A204.1 (cell line): ENCODE data around the gene IFNL1.
"Not testable (repeated sequence)": the region's sequence is repeated elsewhere in the genome, so short reads cannot be mapped to it uniquely, and the experiment has no call there.

Experiments used
- FAIRE-seq: peaks from 2 replicates; lab custom pipeline; 2012; peaks lifted over from hg19 to GRCh38; lab: Jason Lieb, UNC

Gene IFNL1

DNA sequence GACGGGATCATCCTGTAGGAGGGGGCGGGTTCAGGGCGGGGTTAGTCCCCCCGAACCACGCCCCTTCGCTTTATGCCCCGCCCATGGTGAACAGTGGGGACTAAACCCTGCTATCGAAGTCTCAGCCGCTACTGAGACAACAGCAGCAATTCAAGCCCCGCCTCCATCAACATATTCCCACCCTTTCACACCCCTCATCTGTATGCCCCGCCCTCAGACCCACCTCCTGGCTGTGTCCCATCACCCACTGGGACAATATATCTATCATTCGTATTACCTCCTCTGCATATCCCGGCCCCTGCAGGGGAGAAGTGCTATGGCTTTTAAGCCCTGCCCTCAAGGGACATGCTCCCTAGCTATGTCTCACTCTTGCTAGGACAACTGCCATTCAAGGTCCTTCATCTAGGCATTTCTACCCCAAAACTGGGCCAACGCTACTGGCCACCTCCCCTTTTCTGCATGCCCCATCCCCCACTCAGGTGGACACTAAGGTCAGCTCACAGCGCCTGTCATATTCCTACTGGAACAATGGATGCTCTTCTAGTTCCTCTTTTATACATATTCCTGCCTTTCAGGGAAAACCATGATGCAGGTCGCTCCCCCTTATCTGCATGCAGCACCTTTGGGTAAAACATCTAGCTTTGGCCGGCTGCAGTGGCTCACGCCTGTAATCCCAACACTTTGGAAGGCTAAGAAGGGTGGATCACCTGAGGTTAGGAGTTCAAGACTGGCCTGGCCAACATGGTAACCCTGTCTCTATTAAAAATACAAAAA lies 12.5 kb downstream of the IFNL1 start:
- no peak for FAIRE-seq

DNA sequence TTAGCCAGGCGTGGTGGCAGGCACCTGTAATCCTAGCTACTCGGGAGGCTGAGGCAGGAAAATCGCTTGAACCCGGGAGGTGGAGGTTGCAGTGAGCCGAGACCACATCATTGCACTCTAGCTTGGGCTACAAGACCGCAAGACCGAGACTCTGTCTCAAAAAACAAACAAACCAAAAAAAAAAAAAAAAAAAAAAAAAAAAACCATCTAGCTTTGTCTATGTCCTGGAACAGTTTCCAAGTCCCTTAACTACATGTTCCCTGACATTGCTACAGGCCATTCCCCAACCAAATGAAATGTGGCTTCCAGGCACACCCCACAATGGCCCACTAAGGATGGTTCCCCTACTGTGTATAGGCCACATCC lies 13.1 kb downstream of the IFNL1 start:
- not testable (repeated sequence) for FAIRE-seq

DNA sequence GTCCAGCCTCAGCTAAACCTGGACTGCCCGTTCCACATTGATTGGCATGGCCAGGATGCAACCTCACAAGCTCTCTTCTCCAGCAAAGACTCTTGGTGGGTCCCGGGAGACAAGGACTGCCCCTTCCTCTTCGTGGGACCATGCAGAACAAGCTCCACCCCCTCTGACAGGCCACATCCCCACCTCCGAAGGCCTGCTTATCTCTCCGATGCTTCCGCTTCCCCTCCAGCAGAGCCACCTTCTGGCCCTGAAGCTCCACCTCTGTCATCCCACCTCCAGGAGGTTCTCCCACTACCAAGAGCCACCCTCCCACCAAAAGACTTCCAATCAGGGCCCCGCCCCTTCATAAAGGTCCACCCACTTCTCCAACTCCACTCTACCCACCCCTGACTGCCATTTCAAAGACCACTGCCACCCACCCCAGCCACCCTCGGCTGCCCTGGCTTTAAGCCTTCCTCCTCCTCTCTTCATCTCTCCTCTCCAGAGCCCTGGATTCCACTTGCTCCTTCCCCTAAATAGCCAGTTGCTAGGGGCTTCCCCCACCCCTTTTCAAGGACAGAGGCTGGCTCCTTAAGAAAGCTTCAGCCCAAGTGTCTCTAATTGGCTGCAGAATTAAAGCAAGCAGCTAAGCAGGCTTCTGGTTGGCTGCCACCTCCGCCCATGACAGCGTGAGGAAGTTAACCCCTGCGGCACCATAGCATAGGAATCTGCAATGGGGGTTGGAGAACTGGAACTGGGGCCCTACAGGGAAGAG lies 14.5 kb downstream of the IFNL1 start:
- FAIRE-seq = no peak

DNA sequence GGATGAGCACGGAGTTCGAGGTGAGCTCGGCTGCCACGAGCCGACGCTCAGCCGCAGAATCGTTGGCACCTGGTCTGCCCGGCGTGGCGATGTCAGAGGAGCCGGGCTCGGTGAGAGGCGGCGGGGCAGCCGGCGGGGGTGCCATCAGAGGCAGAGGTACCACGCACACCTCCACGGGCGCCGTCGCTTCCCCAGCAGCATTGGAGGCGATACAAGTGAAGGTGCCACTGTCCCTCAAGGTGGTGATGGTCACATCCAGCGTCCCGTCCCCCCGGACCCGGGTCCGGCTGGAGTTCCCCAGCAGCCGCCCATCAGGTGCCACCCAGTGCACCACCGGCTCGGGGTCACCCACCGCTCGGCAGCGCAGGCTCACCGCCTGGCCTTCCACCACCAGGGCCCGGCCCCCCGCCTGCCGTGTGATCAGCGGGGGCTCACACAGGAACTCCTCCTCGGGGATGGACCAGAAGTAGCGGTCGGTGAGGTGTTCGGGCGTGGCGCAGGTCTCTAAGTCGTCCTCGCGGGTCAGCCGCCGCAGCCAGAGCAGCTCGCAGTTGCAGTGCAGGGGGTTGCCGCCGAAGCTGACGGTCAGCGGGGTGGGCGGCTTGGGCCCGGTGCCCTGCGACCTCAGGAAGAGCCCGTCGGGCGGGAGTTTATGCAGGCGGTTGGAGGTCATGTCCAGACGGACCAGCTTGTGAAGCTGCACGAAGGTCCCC lies 18.0 kb downstream of the IFNL1 start:
- no peak for FAIRE-seq

DNA sequence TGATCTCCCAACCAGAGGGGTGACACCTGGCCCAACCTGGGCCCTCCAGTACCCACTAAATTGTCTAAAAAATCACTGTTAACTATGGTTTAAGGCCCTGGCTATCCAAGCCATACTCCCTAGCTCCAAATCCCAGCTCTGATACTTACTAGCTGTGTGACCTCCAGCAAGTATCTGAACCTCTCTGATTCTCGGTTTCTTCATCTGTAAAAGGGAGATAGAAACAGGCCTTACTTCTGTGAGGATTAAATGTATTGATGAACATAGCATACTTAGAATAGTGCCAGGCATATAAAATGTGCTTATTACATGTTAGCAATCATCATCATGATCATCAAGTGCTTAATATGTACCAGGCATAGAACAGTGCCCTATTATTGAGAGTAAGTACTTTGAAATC lies 19.7 kb downstream of the IFNL1 start:
- no peak for FAIRE-seq

DNA sequence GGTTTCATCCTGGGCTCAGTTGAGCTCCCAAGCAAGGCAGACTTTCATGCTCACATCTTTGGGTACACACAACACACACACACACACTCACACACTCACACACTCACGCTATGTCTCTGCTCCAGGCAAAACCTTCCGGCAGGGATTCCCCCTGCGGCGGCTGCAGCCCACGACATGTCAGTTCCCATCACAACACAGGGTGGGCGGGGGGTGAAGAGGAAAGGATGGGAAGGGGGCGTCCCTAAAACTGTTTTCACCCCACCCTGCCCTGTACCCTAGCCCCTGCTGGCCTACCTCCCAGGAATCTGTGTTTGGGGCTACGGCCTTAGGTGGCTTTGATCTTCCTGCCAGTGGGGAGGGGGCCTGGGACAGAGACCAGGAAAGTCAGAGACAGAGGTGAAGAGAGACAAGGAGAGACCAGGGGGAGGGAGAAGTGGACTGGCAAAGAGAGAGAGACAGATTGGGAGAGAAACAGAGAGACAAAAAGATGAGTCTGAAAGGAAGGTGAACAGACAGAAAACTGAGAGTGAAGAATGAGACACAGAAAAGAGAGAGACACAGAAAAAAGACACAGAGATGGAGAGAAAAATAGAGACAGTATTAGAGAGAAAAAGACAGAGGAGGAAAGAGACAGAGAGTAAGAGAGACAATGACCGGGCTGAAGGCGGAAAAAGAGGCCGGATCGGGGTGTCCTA lies 20.6 kb downstream of the IFNL1 start:
- no peak for FAIRE-seq

DNA sequence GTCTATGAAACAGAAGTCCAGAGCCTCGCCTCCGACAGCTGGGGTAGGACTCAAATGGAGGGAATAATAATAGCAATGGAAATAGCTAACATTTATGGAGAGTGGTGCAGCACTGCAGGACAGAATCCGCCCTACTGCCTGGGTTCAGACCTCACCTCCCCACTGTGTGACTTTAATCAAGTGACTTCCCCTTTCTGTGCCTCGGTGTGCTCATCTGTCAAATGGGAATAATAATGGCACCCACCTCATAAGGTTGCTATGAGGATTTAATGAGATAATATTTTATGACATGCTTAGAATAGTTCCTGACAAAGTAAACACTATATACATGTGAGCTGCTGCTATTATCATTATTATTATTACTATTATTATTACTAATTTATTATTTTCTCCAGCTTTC lies 21.3 kb downstream of the IFNL1 start:
- no peak for FAIRE-seq

DNA sequence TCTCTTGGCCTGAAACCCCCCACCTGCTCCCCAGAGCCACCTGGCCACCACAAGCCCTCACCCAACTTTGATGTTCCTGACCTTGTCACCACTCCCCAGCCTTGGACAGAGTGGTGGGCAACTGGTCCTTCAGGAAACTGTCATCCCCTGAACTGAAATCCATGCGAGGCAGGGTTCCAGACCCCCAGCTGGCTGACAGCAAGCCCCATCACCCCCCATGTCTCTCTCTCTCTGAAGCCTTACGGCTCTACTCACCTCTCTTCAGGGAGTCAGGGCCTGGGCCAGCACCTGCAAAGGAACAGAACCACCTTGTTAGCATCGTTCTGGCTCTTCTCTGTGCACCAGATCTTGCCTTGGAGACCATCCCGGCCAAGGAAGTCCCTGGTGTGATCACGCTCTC lies 21.9 kb downstream of the IFNL1 start:
- FAIRE-seq = no peak

DNA sequence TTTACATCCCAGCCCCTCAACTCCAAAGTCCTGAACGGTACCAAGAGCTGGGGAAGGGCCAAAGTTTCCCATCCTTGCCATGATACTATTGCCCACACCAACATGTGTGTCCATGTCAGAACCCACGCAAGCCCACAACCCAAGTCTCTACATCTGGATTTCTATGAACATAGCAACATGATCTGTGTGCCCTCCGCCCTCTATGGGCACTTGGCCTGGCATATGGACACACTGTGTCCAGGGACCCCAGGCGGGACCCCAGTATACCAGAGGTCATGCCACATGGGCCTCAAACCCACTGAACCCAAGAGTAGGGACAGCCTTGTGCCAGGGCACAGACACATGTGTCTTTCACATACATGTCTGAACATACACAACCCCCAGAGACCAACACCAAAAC lies 22.5 kb downstream of the IFNL1 start:
- FAIRE-seq = no peak

DNA sequence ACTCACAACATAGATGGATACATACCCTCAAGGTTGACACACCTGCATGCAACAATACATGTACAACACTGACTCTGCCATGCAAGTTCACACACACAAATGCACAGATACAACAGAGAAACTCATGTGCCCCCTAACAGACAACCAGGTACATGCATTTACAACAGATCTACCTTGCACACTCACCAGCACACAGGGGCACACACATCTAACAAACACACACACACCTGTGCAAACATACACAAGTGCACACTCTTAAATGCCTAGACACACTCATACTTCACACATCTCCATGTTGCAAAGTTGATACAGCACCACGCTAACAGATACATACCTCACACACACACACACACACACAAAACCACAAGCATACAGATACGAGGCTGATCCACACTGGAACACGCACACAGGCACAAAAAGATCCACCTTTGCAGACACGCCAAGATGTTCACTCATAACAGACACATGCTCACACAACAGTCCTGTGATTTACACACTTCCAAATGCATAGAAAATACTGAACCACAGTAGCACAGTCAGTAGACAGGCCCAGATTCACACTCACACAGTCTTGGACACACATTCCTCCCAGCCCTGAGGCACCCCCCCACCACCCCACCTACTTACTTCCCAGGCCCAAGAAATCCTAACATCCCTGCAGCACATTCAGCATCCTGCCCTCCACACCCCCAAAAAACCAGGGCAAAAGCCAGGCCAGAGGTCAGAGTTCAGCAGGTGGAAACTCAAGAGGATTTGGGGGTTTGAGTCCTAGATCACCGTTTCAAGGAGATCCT lies 23.1 kb downstream of the IFNL1 start:
- no peak for FAIRE-seq

DNA sequence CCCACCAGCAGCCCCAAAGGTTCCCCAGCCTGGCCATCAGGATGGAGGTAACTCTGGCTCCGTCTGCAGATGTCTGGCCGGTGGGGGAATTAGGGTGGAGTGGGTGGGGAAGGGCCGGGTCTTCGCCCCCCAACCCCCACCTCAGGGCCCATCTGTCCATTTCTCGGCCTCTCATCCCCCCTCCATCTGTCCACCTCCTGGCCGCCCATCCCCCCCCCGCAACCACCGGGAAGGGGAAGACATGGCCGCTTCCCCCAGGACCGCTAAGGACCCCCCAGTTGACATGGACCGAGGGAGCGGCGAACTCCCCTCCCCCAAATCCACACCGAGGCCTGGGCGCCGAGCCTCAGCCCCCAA lies 23.7 kb downstream of the IFNL1 start:
- FAIRE-seq = no peak

DNA sequence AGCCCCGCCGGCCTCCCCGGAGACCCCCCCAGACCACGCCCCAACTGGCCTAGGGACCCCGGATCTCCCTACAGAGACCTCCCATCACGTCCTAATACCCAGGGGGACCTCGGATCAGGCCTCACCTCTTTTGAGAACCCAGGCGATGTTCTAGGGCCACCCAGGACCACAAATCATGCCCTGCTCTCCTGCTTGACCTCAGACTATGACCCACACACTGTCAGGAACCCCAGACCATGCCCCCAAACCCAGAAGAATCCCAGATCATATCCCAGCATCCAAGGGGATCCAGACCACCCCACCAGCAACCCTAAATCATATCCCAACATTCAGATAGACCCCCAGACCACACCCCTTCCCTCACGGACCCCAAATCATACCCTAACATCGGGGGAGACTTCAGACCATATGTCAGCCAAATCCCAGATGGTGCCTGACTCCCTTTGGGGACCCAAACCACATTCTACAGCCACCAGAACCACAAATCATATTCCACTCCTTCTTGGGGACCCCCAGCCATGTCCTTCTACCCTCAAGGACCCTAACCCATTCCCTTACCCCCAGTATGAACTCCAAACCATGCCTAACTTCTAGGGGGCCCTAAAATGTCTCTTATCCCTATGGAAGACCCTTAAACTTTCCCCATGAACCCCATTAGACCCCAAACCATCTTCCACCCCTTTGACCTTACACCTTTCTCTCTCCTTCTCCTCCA lies 25.1 kb downstream of the IFNL1 start:
- FAIRE-seq = no peak

DNA sequence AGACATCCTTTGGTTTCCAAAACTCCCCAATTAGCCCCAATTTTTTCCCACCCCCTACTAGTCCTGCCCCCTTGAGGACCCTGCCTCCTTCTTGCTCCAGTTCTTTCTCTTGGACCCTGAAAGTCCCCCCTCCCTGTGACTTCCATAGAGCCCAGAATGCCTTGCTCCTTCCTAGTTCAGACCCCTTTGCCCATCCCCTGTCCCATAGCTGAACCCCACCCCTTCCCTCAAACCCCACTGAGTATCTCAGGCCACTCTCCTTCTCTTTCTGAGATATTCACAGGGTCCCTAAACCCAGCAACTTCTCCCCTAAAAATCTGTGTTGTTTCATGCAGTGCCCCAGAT lies 25.6 kb downstream of the IFNL1 start:
- no peak for FAIRE-seq

DNA sequence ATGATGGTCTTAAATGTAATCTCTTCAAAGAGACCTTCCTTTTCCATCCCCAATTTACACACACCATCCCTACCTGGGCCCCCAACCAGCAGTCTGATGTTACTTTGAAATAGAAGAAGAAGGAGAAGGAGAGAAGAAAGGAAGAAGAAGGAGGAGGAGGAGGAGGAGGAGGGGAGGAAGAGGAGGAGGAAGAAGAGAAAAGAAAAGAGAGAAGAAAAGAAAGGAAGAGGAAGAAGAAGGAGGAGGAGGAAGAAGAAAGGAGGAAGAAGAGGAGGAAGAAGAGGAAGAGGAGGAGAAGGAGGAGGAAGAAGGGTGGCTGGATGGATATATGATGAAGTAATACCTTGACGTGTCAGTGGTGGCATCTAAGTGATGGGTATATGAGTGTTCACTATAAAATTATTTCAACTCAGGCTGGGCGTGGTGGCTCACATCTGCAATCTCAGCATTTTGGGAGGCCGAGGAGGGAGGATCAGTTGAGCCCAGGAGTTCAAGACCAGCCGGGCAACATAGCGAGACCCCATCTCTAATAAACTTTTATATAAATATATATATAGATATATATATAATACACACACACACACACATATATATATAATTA lies 28.1 kb downstream of the IFNL1 start:
- no peak for FAIRE-seq

DNA sequence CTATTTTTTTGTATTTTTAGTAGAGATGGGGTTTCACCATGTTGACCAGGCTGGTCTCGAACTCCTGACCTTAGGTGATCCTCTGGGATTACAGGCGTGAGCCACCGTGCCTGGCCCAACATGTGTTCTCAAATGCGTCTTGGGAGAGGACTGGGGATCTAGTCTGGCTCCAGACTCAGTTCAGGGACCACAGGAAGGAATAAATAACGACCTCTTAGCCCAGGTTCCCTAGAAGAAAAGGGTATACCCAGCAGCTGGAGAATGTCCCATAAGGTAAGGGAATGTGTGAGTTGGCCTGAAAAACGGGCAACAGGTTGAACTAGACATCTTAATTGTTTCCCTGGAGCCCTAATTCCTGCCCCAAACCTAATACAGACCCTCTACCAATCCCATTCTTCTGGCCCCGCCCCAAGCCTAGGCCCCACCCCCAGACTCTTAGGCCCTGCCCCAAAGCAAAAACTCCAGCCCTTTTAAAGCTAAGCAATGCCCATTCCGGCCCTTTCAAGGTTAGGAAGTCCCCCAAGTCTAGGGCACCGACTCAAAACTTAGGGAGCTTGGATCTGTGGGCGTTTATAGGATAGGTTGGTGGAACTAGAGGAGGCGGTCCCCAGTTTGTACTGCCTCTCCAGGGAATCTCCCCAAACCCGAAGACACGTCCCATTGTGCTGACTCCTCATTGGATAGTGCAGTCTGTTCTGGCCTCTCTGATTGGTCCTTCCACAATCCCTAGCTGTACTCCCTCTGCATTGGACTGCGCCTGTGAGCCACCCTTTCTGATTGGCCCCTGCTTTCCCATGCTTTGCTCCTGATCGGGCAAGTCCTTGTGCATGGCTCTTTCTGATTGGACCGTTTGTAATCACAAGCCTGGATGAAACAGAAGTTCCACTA lies 29.8 kb downstream of the IFNL1 start:
- no peak for FAIRE-seq

DNA sequence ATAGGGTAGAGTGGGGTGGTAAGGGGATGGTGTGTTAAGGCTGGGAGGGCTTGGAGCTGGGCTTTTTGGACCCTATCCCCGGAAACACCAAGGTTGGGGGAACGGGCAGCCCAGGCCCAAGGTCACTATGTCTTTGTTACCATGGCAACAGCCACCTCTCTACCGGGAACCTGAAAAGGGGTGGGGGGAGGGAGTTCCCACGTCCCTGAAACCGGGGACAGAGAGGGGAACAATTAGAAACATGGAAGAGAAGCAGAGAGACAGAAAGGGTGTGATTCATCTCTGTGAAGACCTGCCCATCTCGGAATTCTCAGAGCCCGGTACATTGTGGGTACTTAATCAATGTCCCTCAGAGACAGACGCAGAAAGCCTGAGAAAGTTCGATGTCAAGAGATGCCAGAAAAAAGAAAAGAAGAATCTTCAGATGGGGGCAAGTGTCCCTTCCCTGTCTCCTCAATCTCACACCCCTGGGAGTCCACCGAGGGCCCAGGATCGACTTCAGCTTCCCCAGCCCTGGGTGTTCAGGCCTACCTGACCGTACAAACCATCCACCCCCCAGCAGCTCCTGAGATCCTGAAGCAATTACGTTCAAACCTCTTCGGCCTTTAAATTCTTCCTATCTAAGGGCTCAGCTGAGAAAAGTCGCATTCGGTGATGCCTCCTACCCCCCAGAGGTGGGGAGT lies 31.3 kb downstream of the IFNL1 start:
- no peak for FAIRE-seq

DNA sequence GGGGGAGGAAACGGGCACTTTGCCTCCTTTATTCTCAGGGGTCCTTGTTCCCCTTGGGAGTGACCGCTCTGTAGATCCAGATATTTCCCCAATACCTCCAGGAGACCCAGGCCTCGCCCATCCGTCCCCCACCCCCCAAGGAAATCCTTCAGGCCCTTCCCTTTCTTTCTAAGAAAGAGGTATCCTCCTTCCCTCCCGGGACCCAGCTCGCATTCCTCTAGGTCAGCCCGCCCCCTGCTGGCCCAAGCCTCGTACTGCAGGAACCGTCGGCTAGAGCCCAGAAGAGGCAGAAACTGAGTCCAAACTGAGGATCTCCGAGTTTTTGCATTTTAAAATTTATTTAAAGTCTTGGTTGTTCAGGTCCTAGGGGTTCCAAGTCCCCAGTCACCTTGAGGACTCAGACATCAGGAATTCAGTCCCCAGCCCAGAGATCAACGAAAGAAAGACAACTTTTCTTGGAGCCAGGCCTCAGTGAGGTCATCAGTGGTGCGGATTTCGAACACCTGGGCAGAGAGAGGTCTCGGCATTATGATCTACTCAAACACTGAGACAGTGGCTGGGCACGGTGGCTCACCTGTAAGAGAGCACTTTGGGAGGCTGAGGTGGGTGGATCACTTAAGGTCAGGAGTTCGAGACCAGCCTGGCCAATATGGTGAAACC lies 32.0 kb downstream of the IFNL1 start:
- no peak for FAIRE-seq

DNA sequence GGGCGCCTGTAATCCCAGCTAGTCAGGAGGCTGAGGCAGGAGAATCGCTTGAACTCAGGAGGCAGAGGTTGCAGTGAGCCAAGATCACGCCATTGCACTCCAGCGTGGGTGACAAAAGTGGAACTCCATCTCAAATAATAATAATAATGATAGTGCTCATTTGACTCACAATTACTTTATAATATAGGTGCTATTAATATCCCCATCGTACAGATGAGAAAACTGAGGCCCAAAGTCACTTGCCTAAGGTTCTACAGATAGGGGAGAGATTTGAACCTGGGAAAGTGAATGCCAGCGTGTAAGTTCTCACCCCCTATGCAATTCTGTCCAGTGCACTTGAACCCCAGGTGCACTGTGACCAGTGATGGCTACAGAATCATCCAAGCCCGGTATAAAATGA lies 33.7 kb downstream of the IFNL1 start:
- no peak for FAIRE-seq

DNA sequence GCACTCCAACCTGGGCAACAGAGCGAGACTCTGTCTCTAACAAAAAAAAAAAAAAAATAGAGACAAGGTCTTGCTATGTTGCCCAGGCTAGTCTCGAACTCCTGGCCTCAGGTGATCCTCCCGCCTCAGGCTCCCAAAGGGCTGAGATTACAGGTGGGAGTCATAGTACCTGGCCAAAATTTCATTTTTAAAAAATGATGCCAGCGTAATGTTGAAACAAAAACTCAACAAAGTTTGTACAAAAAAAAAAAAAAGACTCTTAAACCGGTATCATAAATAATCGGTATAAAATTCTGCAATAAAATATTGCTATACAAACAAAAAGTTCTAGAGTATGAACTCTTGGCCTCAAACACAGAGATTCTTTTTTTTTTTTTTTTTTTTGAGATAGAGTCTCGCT lies 36.1 kb downstream of the IFNL1 start:
- FAIRE-seq = no peak
